22Rv1 (cell line): Measurements from ENCODE around the gene ZNF831.

Experiments
- CTCF ChIP-seq: fragments of 450-650 bp; IDR thresholded peaks from 2 replicates; pipeline ENCODE4 v1.5.1; 2017; ENCODE audit warnings: mild to moderate bottlenecking
- ZFX ChIP-seq: fragments of 450-650 bp; IDR thresholded peaks from 2 replicates; pipeline ENCODE4 v1.6.1; 2017; ENCODE audit warnings: antibody characterized with exemption, borderline replicate concordance

GRCh38 chr20:59147586-59147985, 16.0 kb upstream of the ZNF831 start:
- TF ChIP-seq CTCF (no peak), ZFX (no peak)
